PC-3 (cell line): ENCODE measurements around the gene GNG11. TPM values are rescaled to one million over a fixed set of nuclear protein-coding genes. Genes with fewer than 3 reads are reported as not detected.

Experiments
- ATAC-seq: fragments of 200-7000 bp; cut with Tn5 transposase; 2 replicates; pipeline ENCODE4 v1.9.1; 2020; ENCODE audit warnings: mild to moderate bottlenecking, moderate library complexity
- BruUV-seq: library from RNA; stranded (reverse); fragments of 400-500 nt; replicated peaks from 2 replicates; lab custom pipeline; 2021; lab: Mats Ljungman, UMichigan
- CTCF ChIA-PET: fragments of 300-600 bp; sonication (Branson Sonifier 250); formaldehyde crosslinking; loops from one replicate; lab custom pipeline; 2022; ENCODE audit warnings: antibody characterized with exemption; lab: Charles Lee
- POLR2A ChIA-PET: fragments of 300-600 bp; sonication (Branson Sonifier 250); formaldehyde crosslinking; loops from one replicate; lab custom pipeline; 2022; ENCODE audit warnings: antibody characterized with exemption; ENCODE audit not compliant: unreplicated experiment; lab: Charles Lee
- DNase-seq: peaks from one replicate; pipeline ENCODE4 v3.0.0-alpha.2; 2015
- H2AFZ ChIP-seq: fragments of 300-600 bp; sonication (generic); 2 replicates; pipeline ENCODE4 v1.6.0; 2016; ENCODE audit warnings: antibody characterized with exemption, low read length
- H3F3A ChIP-seq: fragments of 300-600 bp; sonication (generic); one replicate; pipeline ENCODE4 v1.6.0; 2017; ENCODE audit warnings: antibody characterized with exemption, low read length, control low read depth, mild to moderate bottlenecking; ENCODE audit not compliant: unreplicated experiment
- H3K27ac ChIP-seq: fragments of 300-600 bp; sonication (generic); 2 replicates; pipeline ENCODE4 v1.5.1; 2016; ENCODE audit warnings: mild to moderate bottlenecking, low read length
- H3K27me3 ChIP-seq: fragments of 300-600 bp; sonication (generic); 2 replicates; pipeline ENCODE4 v1.6.1; 2016; ENCODE audit warnings: low read length, mixed read lengths
- H3K36me3 ChIP-seq: fragments of 300-600 bp; sonication (generic); 2 replicates; pipeline ENCODE4 v1.6.1; 2016; ENCODE audit warnings: low read depth, mixed run types, low read length, mixed read lengths
- H3K4me1 ChIP-seq: fragments of 300-600 bp; sonication (generic); 2 replicates; pipeline ENCODE4 v1.5.1; 2016; ENCODE audit warnings: low read length; ENCODE audit not compliant: insufficient read depth
- H3K4me2 ChIP-seq: fragments of 300-600 bp; sonication (generic); 2 replicates; pipeline ENCODE4 v1.6.0; 2016; ENCODE audit warnings: low read length
- H3K4me3 ChIP-seq: fragments of 300-600 bp; sonication (generic); 2 replicates; pipeline ENCODE4 v1.5.1; 2016; ENCODE audit warnings: mild to moderate bottlenecking, low read length, mixed read lengths
- H3K79me2 ChIP-seq: fragments of 300-600 bp; sonication (generic); 2 replicates; pipeline ENCODE4 v1.6.1; 2017; ENCODE audit warnings: low read length, mixed read lengths
- H3K9ac ChIP-seq: fragments of 300-600 bp; sonication (generic); 2 replicates; pipeline ENCODE4 v1.6.0; 2016; ENCODE audit warnings: mild to moderate bottlenecking, low read length
- H3K9me2 ChIP-seq: fragments of 300-600 bp; sonication (generic); replicated peaks from 2 replicates; pipeline ENCODE4 v1.6.1; 2016; ENCODE audit warnings: mixed run types, low read length, mixed read lengths
- H3K9me3 ChIP-seq: fragments of 300-600 bp; sonication (generic); 2 replicates; pipeline ENCODE4 v1.6.1; 2016; ENCODE audit warnings: low read length, mixed read lengths
- H4K20me1 ChIP-seq: fragments of 300-600 bp; sonication (generic); 2 replicates; pipeline ENCODE4 v1.6.1; 2016; ENCODE audit warnings: low read length, mixed read lengths
- EZH2 ChIP-seq: fragments of 300-600 bp; sonication (generic); IDR thresholded peaks from one replicate; pipeline ENCODE4 v1.6.1; 2017; ENCODE audit warnings: antibody characterized with exemption, mild to moderate bottlenecking, low read length; ENCODE audit not compliant: unreplicated experiment
- EZH2phosphoT487 ChIP-seq: fragments of 300-600 bp; sonication (generic); IDR thresholded peaks from 2 replicates; pipeline ENCODE4 v1.6.1; 2018; ENCODE audit warnings: mild to moderate bottlenecking, antibody characterized with exemption, low read length, borderline replicate concordance
- intact Hi-C: fragments of 100-400 bp; cut with micrococcal nuclease; formaldehyde crosslinking; loops from 2 replicates; pipeline ENCODE4 v1.9.0; 2023
- total RNA-seq: library from RNA; depleted of rRNA; stranded (reverse); fragments of >200 nt; gene quantifications from 2 replicates; pipeline ENCODE4 v1.2.3, GENCODE V29; 2014
- TF ChIP-seq, protein P1 (sequence below): fragments of 300-600 bp; sonication (generic); conservative IDR thresholded peaks from 2 replicates; pipeline ENCODE4 v1.5.1; 2017; ENCODE audit warnings: antibody characterized with exemption, low read depth, mild to moderate bottlenecking, low read length

Gene GNG11
- total RNA-seq, 1 experiment from 2014 or later, result 3.0 TPM

DNA sequence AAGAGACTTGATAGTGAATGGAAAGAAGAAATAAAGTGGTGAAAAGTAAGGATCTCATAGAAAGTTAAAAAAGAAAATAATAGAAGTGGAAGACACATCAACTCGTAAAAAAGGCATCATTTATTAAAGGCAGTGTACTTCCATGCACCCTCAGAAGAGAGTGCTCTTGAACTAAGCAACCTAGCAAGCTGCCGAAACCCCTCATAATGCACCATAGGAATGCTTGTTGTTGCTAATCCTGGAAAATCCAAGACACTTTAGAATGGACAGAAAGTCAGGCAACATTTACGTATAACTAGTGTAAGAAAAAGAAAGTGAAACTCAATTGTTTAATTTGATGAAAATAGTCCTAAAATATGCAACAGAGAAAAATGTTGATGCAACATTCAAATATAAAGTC lies 43.8 kb upstream of the GNG11 start:
- Histone ChIP-seq H3K4me1 (no peaks in the 10 kb centered on the region), H3F3A (no peaks in the 10 kb centered on the region), H3K79me2 (no peaks in the 10 kb centered on the region), H3K36me3 (no peaks in the 10 kb centered on the region), H3K4me3 (no peak overlapping the region), H2AFZ (no peak overlapping the region), H3K4me2 (no peak overlapping the region), H3K9ac (no peak overlapping the region), H3K9me2 (no peaks in the 10 kb centered on the region), H3K9me3 (no peaks in the 10 kb centered on the region), H3K27me3 (no peaks in the 10 kb centered on the region), H3K27ac (no peak overlapping the region), H4K20me1 (no peaks in the 10 kb centered on the region)
- no TSS peak for BruUV-seq
- CTCF ChIA-PET, result no interaction called here
- POLR2A ChIA-PET, result no interaction called here
- no peak for TF ChIP-seq EZH2
- TF ChIP-seq EZH2phosphoT487, result no peak
- TF ChIP-seq, protein P1, sequence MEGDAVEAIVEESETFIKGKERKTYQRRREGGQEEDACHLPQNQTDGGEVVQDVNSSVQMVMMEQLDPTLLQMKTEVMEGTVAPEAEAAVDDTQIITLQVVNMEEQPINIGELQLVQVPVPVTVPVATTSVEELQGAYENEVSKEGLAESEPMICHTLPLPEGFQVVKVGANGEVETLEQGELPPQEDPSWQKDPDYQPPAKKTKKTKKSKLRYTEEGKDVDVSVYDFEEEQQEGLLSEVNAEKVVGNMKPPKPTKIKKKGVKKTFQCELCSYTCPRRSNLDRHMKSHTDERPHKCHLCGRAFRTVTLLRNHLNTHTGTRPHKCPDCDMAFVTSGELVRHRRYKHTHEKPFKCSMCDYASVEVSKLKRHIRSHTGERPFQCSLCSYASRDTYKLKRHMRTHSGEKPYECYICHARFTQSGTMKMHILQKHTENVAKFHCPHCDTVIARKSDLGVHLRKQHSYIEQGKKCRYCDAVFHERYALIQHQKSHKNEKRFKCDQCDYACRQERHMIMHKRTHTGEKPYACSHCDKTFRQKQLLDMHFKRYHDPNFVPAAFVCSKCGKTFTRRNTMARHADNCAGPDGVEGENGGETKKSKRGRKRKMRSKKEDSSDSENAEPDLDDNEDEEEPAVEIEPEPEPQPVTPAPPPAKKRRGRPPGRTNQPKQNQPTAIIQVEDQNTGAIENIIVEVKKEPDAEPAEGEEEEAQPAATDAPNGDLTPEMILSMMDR, result no peak
- ATAC-seq (no peak), DNase-seq (no peak)
- intact Hi-C loops, result no loop called here

DNA sequence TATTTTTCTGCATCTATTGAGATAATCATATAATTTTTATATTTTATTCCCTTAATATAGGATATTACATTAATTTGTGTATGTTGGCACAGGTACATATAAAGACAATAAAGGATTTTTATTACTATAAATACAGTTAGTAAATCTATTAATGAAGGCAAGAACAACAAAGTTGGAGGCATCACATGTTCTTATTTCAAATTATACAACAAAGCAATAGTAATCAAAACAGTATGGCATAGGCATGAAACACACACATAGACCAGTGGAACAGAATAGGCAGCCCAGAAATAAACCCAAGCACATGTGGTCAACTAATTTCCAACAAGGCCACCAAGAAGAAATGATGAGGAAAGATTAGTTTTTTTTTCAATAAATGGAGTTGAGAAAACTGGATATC lies 42.2 kb upstream of the GNG11 start:
- Histone ChIP-seq H3K9me2 (no peaks in the 10 kb centered on the region), H3K9me3 (no peaks in the 10 kb centered on the region), H3K4me3 (no peak overlapping the region), H3K9ac (no peak overlapping the region), H3K79me2 (no peaks in the 10 kb centered on the region), H3K27ac (no peak overlapping the region), H3F3A (no peaks in the 10 kb centered on the region), H2AFZ (no peak overlapping the region), H3K36me3 (no peaks in the 10 kb centered on the region), H3K4me1 (no peaks in the 10 kb centered on the region), H3K4me2 (no peak overlapping the region), H3K27me3 (no peaks in the 10 kb centered on the region), H4K20me1 (no peaks in the 10 kb centered on the region)
- ATAC-seq (no peak), DNase-seq (no peak)
- intact Hi-C loops, result no loop called here
- TF ChIP-seq EZH2phosphoT487, result no peak
- TF ChIP-seq, protein P1, result no peak
- TF ChIP-seq EZH2, result no peak
- CTCF ChIA-PET, result no interaction called here
- no TSS peak for BruUV-seq
- POLR2A ChIA-PET, result no interaction called here

DNA sequence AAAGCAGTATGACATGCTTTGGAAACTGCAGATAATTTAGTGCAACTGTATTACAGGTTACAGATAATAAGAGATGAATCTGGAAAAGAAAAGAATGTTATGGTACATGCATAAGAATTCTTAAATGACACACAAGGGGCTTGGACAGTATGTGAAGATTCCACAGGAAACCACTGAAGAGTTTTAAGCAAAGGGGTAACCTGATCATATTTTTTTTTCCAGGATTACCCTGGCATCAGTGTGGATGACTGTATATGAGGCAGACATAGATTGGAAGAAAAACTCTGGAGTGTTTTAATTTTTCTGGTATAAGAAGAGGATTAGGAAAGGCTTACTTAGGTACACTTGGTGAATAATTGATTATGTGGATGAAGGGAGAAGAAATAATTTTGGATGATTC lies 39.1 kb upstream of the GNG11 start:
- Histone ChIP-seq H3K36me3 (peaks cover 6% of the 10 kb centered on the region; the same call in 1 of the 2 replicates), H3F3A (no peaks in the 10 kb centered on the region), H3K79me2 (no peaks in the 10 kb centered on the region), H3K9me2 (no peaks in the 10 kb centered on the region), H4K20me1 (no peaks in the 10 kb centered on the region), H2AFZ (no peak overlapping the region), H3K9ac (no peak overlapping the region), H3K4me2 (no peak overlapping the region), H3K4me1 (no peaks in the 10 kb centered on the region), H3K27ac (no peak overlapping the region), H3K9me3 (no peaks in the 10 kb centered on the region), H3K4me3 (no peak overlapping the region), H3K27me3 (no peaks in the 10 kb centered on the region)
- no peak for ATAC-seq
- TF ChIP-seq EZH2 (no peak), EZH2phosphoT487 (no peak)
- TF ChIP-seq, protein P1, result no peak
- ChIA-PET POLR2A (no interaction called here), CTCF (interaction anchor here (0.6 kb wide), 3 partner anchors 205 to 1350 kb away, joined by 3 to 6 read pairs (median 3); no protein-coding TSS in a partner anchor)
- no TSS peak for BruUV-seq
- intact Hi-C loops, result no loop called here
- no peak for DNase-seq
